Bronchial epithelial cell (primary cell): Measurements from ENCODE around the gene DPY19L3. TPM values are rescaled to one million over a fixed set of nuclear protein-coding genes. Genes with fewer than 3 reads are reported as not detected.

Experiments used
- DNase-seq: peaks from one replicate; pipeline ENCODE4 v3.0.0-alpha.2; 2010; ENCODE audit warnings: low read depth
- FAIRE-seq: peaks from 2 replicates; lab custom pipeline; 2011; peaks lifted over from hg19 to GRCh38; lab: Jason Lieb, UNC
- H3K27me3 ChIP-seq: 2 replicates; pipeline ENCODE4 v1.5.1; 2011; ENCODE audit warnings: low read length; ENCODE audit not compliant: control insufficient read depth, insufficient read depth
- H3K36me3 ChIP-seq: 2 replicates; pipeline ENCODE4 v1.5.1; 2011; ENCODE audit warnings: low read length; ENCODE audit not compliant: control insufficient read depth, insufficient read depth
- H3K4me3 ChIP-seq: 2 replicates; pipeline ENCODE4 v1.5.1; 2011; ENCODE audit warnings: mild to moderate bottlenecking, low read depth, low read length, control low read depth
- total RNA-seq: library from RNA; depleted of rRNA; stranded (reverse); fragments of >200 nt; gene quantifications from 2 replicates; pipeline ENCODE4 v1.2.1, GENCODE V29; 2014
- TF ChIP-seq, protein P1 (sequence below): IDR thresholded peaks from 2 replicates; pipeline ENCODE4 v1.5.1; 2011; ENCODE audit warnings: mild to moderate bottlenecking, moderate library complexity, low read length, control low read depth, inconsistent platforms; ENCODE audit not compliant: insufficient read depth, severe bottlenecking

DPY19L3 gene
- total RNA-seq, 1 donor from 2014 or later: 5.8 TPM

- TF ChIP-seq, protein P1, sequence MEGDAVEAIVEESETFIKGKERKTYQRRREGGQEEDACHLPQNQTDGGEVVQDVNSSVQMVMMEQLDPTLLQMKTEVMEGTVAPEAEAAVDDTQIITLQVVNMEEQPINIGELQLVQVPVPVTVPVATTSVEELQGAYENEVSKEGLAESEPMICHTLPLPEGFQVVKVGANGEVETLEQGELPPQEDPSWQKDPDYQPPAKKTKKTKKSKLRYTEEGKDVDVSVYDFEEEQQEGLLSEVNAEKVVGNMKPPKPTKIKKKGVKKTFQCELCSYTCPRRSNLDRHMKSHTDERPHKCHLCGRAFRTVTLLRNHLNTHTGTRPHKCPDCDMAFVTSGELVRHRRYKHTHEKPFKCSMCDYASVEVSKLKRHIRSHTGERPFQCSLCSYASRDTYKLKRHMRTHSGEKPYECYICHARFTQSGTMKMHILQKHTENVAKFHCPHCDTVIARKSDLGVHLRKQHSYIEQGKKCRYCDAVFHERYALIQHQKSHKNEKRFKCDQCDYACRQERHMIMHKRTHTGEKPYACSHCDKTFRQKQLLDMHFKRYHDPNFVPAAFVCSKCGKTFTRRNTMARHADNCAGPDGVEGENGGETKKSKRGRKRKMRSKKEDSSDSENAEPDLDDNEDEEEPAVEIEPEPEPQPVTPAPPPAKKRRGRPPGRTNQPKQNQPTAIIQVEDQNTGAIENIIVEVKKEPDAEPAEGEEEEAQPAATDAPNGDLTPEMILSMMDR: no peak
- peaks cover 1% of the 10 kb centered on the region for H3K36me3 ChIP-seq
- FAIRE-seq: no peak
Observed at GRCh38 chr19:32415246-32415645, 9.7 kb downstream of the DPY19L3 start.

DNA sequence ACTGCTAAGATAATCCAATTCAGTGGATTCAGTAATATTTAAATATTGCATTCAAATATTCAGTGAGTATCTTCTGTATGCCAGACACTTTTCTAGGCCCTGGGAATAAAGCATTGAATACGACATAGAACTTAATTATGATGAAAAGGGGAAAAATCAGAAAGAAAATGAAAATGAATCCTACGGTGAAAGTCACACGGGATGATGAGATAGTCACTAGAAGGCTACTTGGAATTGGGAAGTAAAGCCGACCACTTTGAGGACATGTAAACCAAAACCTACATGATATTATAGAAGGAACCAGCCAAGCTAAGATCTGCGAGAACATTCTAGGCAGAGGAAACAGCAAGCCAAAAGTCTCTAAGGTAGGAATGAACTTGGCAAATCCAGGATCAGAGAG is 10.1 kb downstream of the DPY19L3 start:
- no peak for DNase-seq
- Histone ChIP-seq H3K36me3 (peaks cover 1% of the 10 kb centered on the region), H3K27me3 (no peaks in the 10 kb centered on the region), H3K4me3 (no peak overlapping the region)
- FAIRE-seq: no peak
- TF ChIP-seq, protein P1: no peak

More at GRCh38 chr19:32415246-32415645, 9.7 kb downstream of the DPY19L3 start:
- H3K4me3 ChIP-seq: no peak overlapping the region
- no peak for DNase-seq
- no peaks in the 10 kb centered on the region for H3K27me3 ChIP-seq

DNA sequence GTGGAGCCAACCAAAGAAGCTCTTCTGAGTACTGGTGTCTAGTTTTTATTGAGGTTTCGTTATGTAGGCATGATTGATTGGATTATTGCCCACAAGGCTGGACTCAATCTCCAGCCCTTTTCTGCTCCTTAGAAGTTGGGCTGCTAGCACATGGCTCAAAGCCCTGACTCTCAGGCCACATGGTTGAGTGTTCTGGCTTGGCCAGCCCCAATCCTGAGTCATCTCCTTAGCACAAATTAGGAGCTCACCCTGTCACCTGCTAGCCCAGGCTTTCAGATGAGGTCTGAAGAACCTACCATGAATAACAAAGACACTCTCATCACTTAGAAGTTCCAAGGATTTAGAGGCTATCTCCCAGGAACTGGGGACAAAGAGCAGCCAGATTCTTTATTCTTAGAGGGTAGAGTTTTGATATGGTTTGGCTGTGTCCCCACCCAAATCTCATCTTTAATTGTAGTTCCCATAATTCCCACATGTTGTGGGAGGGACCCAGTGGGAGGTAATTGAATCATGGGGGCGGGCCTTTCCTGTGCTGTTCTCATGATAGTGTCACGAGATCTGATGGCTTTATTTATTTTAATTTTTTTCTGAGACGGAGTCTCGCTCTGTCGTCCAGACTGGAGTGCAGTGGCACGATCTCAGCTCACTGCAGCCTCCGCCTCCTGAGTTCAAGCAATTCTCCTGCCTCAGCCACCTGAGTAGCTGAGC is 11.3 kb downstream of the DPY19L3 start:
- peaks cover 1% of the 10 kb centered on the region for H3K36me3 ChIP-seq
- FAIRE-seq: no peak
- TF ChIP-seq, protein P1: no peak
- H3K27me3 ChIP-seq: no peaks in the 10 kb centered on the region
- no peak overlapping the region for H3K4me3 ChIP-seq
- no peak for DNase-seq

GRCh38 chr19:32418155-32418554 is 12.6 kb downstream of the DPY19L3 start:
- Histone ChIP-seq H3K36me3 (peaks cover 1% of the 10 kb centered on the region), H3K27me3 (no peaks in the 10 kb centered on the region), H3K4me3 (no peak overlapping the region)
- TF ChIP-seq, protein P1: no peak
- FAIRE-seq (no peak), DNase-seq (no peak)

DNA sequence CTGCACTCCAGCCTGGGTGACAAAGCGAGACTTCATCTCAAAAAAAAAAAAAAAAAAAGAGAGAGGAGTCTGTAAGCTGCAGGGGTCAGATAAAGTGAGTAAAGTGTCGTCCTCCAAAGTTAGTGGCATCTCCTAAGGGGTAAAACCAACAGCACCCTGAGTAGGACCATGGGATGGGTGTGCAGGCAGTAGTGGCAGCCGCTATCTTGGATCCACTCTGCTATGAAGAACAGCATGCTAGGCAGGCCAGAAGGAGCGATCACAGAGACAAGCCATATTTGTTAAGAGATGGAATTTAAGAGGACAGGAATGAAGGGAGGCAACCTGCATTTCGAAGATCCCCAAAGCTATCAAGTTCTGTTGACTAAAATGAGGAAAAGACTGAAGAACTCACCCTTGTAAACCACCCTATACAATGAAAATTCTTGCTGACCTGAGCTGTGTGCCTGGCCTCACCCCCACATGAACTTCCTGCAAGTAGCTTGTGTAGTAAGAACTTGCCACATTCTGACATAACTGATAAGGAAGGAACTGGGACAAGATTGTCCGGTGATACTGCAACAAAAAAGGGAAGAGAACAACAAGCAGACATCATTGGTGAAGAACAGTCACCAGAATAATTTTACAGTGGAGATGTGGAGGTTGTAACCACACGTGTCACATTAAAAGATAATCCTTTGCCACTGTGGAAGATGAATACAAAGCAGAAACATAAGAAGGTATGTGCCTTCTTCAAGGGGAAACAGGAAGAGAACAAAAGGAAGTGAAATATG is 16.2 kb downstream of the DPY19L3 start:
- H3K4me3 ChIP-seq: no peak overlapping the region
- no peaks in the 10 kb centered on the region for H3K27me3 ChIP-seq
- no peak for DNase-seq
- TF ChIP-seq, protein P1: no peak
- no peaks in the 10 kb centered on the region for H3K36me3 ChIP-seq
- no peak for FAIRE-seq
